OCI-LY1 (cell line): ENCODE measurements around the gene BGLAP.

Source experiments
- H2AFZ ChIP-seq: fragments of 200-600 bp; sonication (generic), shearing (Covaris generic); 2 replicates; pipeline ENCODE4 v1.6.0; 2014; ENCODE audit warnings: antibody characterized with exemption, mild to moderate bottlenecking, low read length
- H3F3A ChIP-seq: fragments of 200-600 bp; sonication (generic), shearing (Covaris generic); 2 replicates; pipeline ENCODE4 v1.6.0; 2014; ENCODE audit warnings: mild to moderate bottlenecking, antibody characterized with exemption, low read length, moderate library complexity; ENCODE audit not compliant: insufficient read depth
- H3K27ac ChIP-seq: fragments of 200-600 bp; sonication (generic); 2 replicates; pipeline ENCODE4 v1.5.1; 2014; ENCODE audit warnings: low read length, mixed run types, mild to moderate bottlenecking, low read depth; ENCODE audit not compliant: poor library complexity, severe bottlenecking
- H3K27me3 ChIP-seq: fragments of 200-600 bp; sonication (generic); 2 replicates; pipeline ENCODE4 v1.6.0; 2014; ENCODE audit warnings: antibody characterized with exemption, mild to moderate bottlenecking, low read length, moderate library complexity; ENCODE audit not compliant: insufficient read depth
- H3K36me3 ChIP-seq: fragments of 200-600 bp; sonication (generic); 2 replicates; pipeline ENCODE4 v1.6.1; 2014; ENCODE audit warnings: mild to moderate bottlenecking, antibody characterized with exemption, low read length, moderate library complexity, mixed read lengths; ENCODE audit not compliant: insufficient read depth
- H3K4me1 ChIP-seq: fragments of 200-600 bp; sonication (generic); 2 replicates; pipeline ENCODE4 v1.5.1; 2014; ENCODE audit warnings: mild to moderate bottlenecking, low read length, moderate library complexity; ENCODE audit not compliant: insufficient read depth, severe bottlenecking
- H3K4me2 ChIP-seq: fragments of 200-600 bp; sonication (generic), shearing (Covaris generic); 2 replicates; pipeline ENCODE4 v1.6.1; 2014; ENCODE audit warnings: low read length
- H3K4me3 ChIP-seq: fragments of 200-600 bp; sonication (generic); 2 replicates; pipeline ENCODE4 v1.5.1; 2014; ENCODE audit warnings: low read length, low read depth, mild to moderate bottlenecking, mixed read lengths; ENCODE audit not compliant: poor library complexity, severe bottlenecking
- H3K79me2 ChIP-seq: fragments of 200-600 bp; shearing (Covaris generic); 2 replicates; pipeline ENCODE4 v1.6.1; 2016; ENCODE audit warnings: mixed run types, low read length, mixed read lengths; ENCODE audit not compliant: insufficient read depth
- H3K9ac ChIP-seq: fragments of 200-600 bp; sonication (generic), shearing (Covaris generic); 2 replicates; pipeline ENCODE4 v1.6.1; 2014; ENCODE audit warnings: mild to moderate bottlenecking, low read length, mixed read lengths
- H3K9me2 ChIP-seq: fragments of 200-600 bp; sonication (generic), shearing (Covaris generic); 2 replicates; pipeline ENCODE4 v1.6.1; 2014; ENCODE audit warnings: low read depth, mild to moderate bottlenecking, low read length, mixed read lengths
- H3K9me3 ChIP-seq: fragments of 200-600 bp; shearing (Covaris generic); 2 replicates; pipeline ENCODE4 v1.6.1; 2014; ENCODE audit warnings: low read length, mixed read lengths
- H4K20me1 ChIP-seq: fragments of 200-600 bp; sonication (generic), shearing (Covaris generic); 2 replicates; pipeline ENCODE4 v1.6.0; 2016; ENCODE audit warnings: mild to moderate bottlenecking, low read length; ENCODE audit not compliant: insufficient read depth
- EZH2 ChIP-seq: fragments of 200-600 bp; sonication (generic), shearing (Covaris generic); IDR thresholded peaks from 2 replicates; pipeline ENCODE4 v1.8.0; 2017; ENCODE audit warnings: borderline replicate concordance, mixed run types, mild to moderate bottlenecking, antibody characterized with exemption, low read length, moderate library complexity, mixed read lengths
- TF ChIP-seq, protein P1 (sequence below): fragments of 200-600 bp; sonication (generic), shearing (Covaris generic); IDR thresholded peaks from 2 replicates; pipeline ENCODE4 v1.5.1; 2017; ENCODE audit warnings: mild to moderate bottlenecking, antibody characterized with exemption, low read length, moderate library complexity, mixed read lengths

BGLAP gene

DNA sequence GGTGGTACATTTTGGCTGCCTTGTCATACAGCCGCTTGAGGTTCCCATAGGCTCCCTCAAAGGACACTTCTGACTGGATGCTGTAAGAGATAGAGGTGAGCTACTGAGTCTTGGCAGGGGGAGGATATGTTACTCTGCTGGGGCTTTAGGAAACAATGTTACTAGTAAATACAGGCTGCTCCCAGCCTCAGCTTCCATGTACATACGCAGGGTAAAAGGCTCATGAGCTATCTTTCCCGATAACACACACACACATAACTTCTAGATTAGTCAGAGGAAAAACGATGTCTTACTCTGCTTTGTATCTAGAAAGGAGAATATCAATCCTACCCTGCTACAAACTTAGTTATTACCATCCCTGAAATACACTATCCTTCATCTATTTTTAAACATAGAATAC, 26.4 kb downstream of the BGLAP start:
- no peaks in the 10 kb centered on the region for H3K9me3 ChIP-seq
- no peak overlapping the region for H3K9ac ChIP-seq
- peaks cover 91% of the 10 kb centered on the region for H3K36me3 ChIP-seq
- H3K27me3 ChIP-seq: no peaks in the 10 kb centered on the region
- H3K4me1 ChIP-seq: no peaks in the 10 kb centered on the region
- no peaks in the 10 kb centered on the region for H3K79me2 ChIP-seq
- H3K9me2 ChIP-seq: no peaks in the 10 kb centered on the region
- H4K20me1 ChIP-seq: no peaks in the 10 kb centered on the region
- no peak overlapping the region for H2AFZ ChIP-seq
- no peak overlapping the region for H3K4me3 ChIP-seq
- no peaks in the 10 kb centered on the region for H3F3A ChIP-seq
- no peak overlapping the region for H3K4me2 ChIP-seq
- TF ChIP-seq EZH2: no peak
- TF ChIP-seq, protein P1, sequence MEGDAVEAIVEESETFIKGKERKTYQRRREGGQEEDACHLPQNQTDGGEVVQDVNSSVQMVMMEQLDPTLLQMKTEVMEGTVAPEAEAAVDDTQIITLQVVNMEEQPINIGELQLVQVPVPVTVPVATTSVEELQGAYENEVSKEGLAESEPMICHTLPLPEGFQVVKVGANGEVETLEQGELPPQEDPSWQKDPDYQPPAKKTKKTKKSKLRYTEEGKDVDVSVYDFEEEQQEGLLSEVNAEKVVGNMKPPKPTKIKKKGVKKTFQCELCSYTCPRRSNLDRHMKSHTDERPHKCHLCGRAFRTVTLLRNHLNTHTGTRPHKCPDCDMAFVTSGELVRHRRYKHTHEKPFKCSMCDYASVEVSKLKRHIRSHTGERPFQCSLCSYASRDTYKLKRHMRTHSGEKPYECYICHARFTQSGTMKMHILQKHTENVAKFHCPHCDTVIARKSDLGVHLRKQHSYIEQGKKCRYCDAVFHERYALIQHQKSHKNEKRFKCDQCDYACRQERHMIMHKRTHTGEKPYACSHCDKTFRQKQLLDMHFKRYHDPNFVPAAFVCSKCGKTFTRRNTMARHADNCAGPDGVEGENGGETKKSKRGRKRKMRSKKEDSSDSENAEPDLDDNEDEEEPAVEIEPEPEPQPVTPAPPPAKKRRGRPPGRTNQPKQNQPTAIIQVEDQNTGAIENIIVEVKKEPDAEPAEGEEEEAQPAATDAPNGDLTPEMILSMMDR: no peak
- H3K27ac ChIP-seq: no peak overlapping the region

DNA sequence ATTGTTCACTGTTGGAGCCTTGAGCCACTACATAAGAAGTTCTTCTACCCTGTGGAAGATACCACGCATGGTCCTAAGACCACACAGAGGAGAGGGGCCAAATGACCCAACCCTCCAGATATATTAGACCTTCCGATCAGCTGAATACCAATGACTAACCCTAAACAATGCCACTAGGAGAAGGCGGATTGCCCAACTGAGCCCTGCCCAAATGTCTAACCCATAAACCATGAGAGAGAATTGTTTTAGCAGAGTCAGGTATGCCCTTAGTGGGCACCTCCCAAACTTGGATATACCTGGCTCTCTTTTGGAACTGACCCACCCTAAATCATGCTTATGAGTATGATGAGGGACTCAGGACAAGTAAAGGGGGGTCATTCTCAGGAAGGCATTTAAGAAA, 28.3 kb downstream of the BGLAP start:
- H3K36me3 ChIP-seq: peaks cover 93% of the 10 kb centered on the region

DNA sequence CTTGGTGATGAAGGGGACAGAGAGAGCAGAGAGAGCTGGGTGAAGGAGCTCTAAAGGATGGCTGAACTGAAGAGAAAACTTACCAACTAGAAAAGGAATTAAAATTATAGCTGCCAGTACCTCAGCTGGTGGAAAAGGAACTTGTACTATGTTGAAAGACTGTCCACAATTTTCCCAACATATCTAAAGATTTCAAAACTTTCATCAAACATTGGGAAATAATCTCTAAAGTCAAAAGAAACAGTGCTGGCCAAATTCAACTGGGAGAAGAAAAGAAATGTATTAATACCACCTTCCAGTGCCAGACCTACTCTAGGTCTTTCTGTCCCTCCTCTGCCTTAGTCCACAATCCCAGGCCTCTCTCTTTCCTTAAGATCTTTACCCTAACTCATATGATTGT, 34.5 kb downstream of the BGLAP start:
- no peaks in the 10 kb centered on the region for H3K27me3 ChIP-seq
- no peak overlapping the region for H3K9ac ChIP-seq
- H3K27ac ChIP-seq: no peak overlapping the region
- peaks cover 13% of the 10 kb centered on the region for H3K4me1 ChIP-seq
- no peaks in the 10 kb centered on the region for H3K9me2 ChIP-seq
- no peak overlapping the region for H2AFZ ChIP-seq
- H3K79me2 ChIP-seq: peaks cover 24% of the 10 kb centered on the region
- H4K20me1 ChIP-seq: no peaks in the 10 kb centered on the region
- no peaks in the 10 kb centered on the region for H3K9me3 ChIP-seq
- no peak overlapping the region for H3K4me2 ChIP-seq
- TF ChIP-seq, protein P1: no peak
- TF ChIP-seq EZH2: no peak
- H3K4me3 ChIP-seq: no peak overlapping the region
- H3F3A ChIP-seq: no peaks in the 10 kb centered on the region
- H3K36me3 ChIP-seq: peaks cover 88% of the 10 kb centered on the region

More for the DNA sequence above, 28.3 kb downstream of the BGLAP start:
- Histone ChIP-seq H3K4me1 (no peaks in the 10 kb centered on the region), H3F3A (no peaks in the 10 kb centered on the region), H3K4me2 (no peak overlapping the region), H3K9me2 (no peaks in the 10 kb centered on the region), H3K9me3 (no peaks in the 10 kb centered on the region), H3K79me2 (no peaks in the 10 kb centered on the region), H3K27me3 (no peaks in the 10 kb centered on the region), H2AFZ (no peak overlapping the region), H3K27ac (no peak overlapping the region), H4K20me1 (no peaks in the 10 kb centered on the region), H3K4me3 (no peak overlapping the region), H3K9ac (no peak overlapping the region)
- TF ChIP-seq, protein P1: no peak
- no peak for TF ChIP-seq EZH2
